Measurements from ENCODE around the gene ACBD4. TPM values are rescaled to one million over a fixed set of nuclear protein-coding genes. Genes with fewer than 3 reads are reported as not detected.

The ACBD4 gene
- total and polyA plus RNA-seq, 10 of the 15 experiments (the other 5 are each of a cell fraction or from before 2014, with no cell fraction given) = 0.20 to 13.8 (median 6.9) TPM

GRCh38 chr17:45147581-45148182 is 12.2 kb downstream of the ACBD4 start (continued):
- no peak; the same call in 1 of the 2 replicates for TF ChIP-seq ZNF592 (IDR thresholded peaks at IDR 0.05)
- TF ChIP-seq CREB1 (IDR thresholded peaks at IDR 0.05; ENCODE audit: low read depth) = peak; percentile 79
- peak; percentile 74; the same call in 1 of the 2 replicates for TF ChIP-seq NKRF (conservative IDR thresholded peaks at IDR 0.05)
- TF ChIP-seq HDGF (IDR thresholded peaks at IDR 0.05) = no peak
- TF ChIP-seq CREM (IDR thresholded peaks at IDR 0.05; ENCODE audit: low read depth) = peak; percentile 70
- no peak for TF ChIP-seq ELK1 (IDR thresholded peaks at IDR 0.05; ENCODE audit: low read depth, low read length)
- no peak for TF ChIP-seq MYB (IDR thresholded peaks at IDR 0.05; ENCODE audit: borderline replicate concordance, low read depth, low read length)
- no peak for TF ChIP-seq SIX5 (IDR thresholded peaks at IDR 0.05; ENCODE audit: low read depth, low read length, severe bottlenecking)
- TF ChIP-seq, protein P1, sequence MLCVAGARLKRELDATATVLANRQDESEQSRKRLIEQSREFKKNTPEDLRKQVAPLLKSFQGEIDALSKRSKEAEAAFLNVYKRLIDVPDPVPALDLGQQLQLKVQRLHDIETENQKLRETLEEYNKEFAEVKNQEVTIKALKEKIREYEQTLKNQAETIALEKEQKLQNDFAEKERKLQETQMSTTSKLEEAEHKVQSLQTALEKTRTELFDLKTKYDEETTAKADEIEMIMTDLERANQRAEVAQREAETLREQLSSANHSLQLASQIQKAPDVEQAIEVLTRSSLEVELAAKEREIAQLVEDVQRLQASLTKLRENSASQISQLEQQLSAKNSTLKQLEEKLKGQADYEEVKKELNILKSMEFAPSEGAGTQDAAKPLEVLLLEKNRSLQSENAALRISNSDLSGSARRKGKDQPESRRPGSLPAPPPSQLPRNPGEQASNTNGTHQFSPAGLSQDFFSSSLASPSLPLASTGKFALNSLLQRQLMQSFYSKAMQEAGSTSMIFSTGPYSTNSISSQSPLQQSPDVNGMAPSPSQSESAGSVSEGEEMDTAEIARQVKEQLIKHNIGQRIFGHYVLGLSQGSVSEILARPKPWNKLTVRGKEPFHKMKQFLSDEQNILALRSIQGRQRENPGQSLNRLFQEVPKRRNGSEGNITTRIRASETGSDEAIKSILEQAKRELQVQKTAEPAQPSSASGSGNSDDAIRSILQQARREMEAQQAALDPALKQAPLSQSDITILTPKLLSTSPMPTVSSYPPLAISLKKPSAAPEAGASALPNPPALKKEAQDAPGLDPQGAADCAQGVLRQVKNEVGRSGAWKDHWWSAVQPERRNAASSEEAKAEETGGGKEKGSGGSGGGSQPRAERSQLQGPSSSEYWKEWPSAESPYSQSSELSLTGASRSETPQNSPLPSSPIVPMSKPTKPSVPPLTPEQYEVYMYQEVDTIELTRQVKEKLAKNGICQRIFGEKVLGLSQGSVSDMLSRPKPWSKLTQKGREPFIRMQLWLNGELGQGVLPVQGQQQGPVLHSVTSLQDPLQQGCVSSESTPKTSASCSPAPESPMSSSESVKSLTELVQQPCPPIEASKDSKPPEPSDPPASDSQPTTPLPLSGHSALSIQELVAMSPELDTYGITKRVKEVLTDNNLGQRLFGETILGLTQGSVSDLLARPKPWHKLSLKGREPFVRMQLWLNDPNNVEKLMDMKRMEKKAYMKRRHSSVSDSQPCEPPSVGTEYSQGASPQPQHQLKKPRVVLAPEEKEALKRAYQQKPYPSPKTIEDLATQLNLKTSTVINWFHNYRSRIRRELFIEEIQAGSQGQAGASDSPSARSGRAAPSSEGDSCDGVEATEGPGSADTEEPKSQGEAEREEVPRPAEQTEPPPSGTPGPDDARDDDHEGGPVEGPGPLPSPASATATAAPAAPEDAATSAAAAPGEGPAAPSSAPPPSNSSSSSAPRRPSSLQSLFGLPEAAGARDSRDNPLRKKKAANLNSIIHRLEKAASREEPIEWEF (IDR thresholded peaks at IDR 0.05; ENCODE audit: insufficient replicate concordance, low read depth, low read length) = peak; percentile 56
- TF ChIP-seq CBX3 (IDR thresholded peaks at IDR 0.05; ENCODE audit: borderline replicate concordance, low read depth) = no peak
- TF ChIP-seq ATF7 (IDR thresholded peaks at IDR 0.05; ENCODE audit: low read depth) = peak; percentile 100
- TF ChIP-seq EP300 (IDR thresholded peaks at IDR 0.05; ENCODE audit: borderline replicate concordance in 1 of 2, control insufficient read depth in 1 of 2, low read depth in 2 of 2, low read length in 2 of 2) = peak in 1 of 2 experiments; percentile 37; a peak in 1 of 4 replicates
- TF ChIP-seq IRF4 (IDR thresholded peaks at IDR 0.05; ENCODE audit: low read depth, low read length) = peak; percentile 33; the same call in 1 of the 2 replicates
- no peak for TF ChIP-seq TCF3 (IDR thresholded peaks at IDR 0.05; ENCODE audit: borderline replicate concordance, insufficient read depth, low read depth, low read length)

Measured in GM12878 (cell line).